Left ventricle myocardium inferior (tissue), 1 donor: Measurements from ENCODE around the gene CCDC137. TPM values are rescaled to one million over a fixed set of nuclear protein-coding genes. Genes with fewer than 3 reads are reported as not detected.

Experiments
- DNase-seq: peaks from one replicate; pipeline ENCODE4 v3.0.0-alpha.2; 2020
- H3K27ac ChIP-seq: fragments of 200-600 bp; replicated peaks from 2 replicates; pipeline ENCODE4 v1.8.0; 2021
- H3K27me3 ChIP-seq: fragments of 200-600 bp; 2 replicates; pipeline ENCODE4 v1.8.0; 2021; ENCODE audit warnings: low read depth
- H3K36me3 ChIP-seq: fragments of 200-600 bp; 2 replicates; pipeline ENCODE4 v1.8.0; 2021
- H3K4me1 ChIP-seq: fragments of 200-600 bp; 2 replicates; pipeline ENCODE4 v1.8.0; 2021
- H3K4me3 ChIP-seq: fragments of 200-600 bp; 2 replicates; pipeline ENCODE4 v1.8.0; 2021; ENCODE audit warnings: mild to moderate bottlenecking, moderate library complexity
- H3K9me3 ChIP-seq: fragments of 200-600 bp; replicated peaks from 2 replicates; pipeline ENCODE4 v1.8.0; 2021
- CTCF ChIP-seq: fragments of 200-600 bp; IDR thresholded peaks from 2 replicates; pipeline ENCODE4 v1.8.0; 2021; ENCODE audit warnings: antibody characterized with exemption, mild to moderate bottlenecking, borderline replicate concordance
- intact Hi-C: fragments of 100-400 bp; cut with micrococcal nuclease; formaldehyde crosslinking; loops from one replicate; pipeline ENCODE4 v1.11.0; 2022
- total RNA-seq: library from RNA; stranded (reverse); fragmentation: NEBNext Ultra II Directional; extraction: Animal tissue kit (Norgen Biotek cat#: 25700); gene quantifications from one replicate; pipeline ENCODE4 v1.2.1, GENCODE V29; 2021
- donor health status: DM: no; HTN: yes; CAD: no; lungs with severe emphysema.

Gene CCDC137
- total RNA-seq, 1 donor from 2014 or later = 5.6 TPM

- Histone ChIP-seq H3K27me3 (no peaks in the 10 kb centered on the region), H3K27ac (no peak overlapping the region), H3K4me1 (peaks cover 26% of the 10 kb centered on the region), H3K9me3 (no peaks in the 10 kb centered on the region), H3K36me3 (no peaks in the 10 kb centered on the region), H3K4me3 (no peak overlapping the region)
- intact Hi-C loops = no loop called here
- TF ChIP-seq CTCF = no peak
- no peak for DNase-seq
Observed at GRCh38 chr17:81715872-81716673, 49.5 kb downstream of the CCDC137 start.

DNA sequence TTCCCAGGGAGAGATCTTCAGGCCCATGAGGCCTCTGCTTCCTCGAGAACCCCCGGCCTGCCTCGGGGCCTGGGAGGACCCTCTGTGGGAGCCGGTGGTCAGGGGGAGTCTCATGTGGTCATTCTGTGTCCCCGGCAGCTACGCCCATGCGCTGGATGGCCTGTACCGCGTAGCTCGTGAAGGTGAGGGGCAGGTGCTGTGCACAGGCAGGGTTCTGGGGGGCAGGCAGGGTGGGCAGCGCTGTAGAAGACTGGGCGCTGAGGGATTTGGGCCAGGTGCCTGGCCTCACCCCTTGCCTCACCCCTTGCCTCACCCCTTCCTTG lies 50.1 kb downstream of the CCDC137 start:
- Histone ChIP-seq H3K4me1 (peaks cover 21% of the 10 kb centered on the region), H3K4me3 (no peak overlapping the region), H3K9me3 (no peaks in the 10 kb centered on the region), H3K27ac (no peak overlapping the region), H3K27me3 (no peaks in the 10 kb centered on the region), H3K36me3 (no peaks in the 10 kb centered on the region)
- DNase-seq = no peak
- no peak for TF ChIP-seq CTCF
- intact Hi-C loops = no loop called here

GRCh38 chr17:81717049-81717765 lies 50.7 kb downstream of the CCDC137 start:
- TF ChIP-seq CTCF = no peak
- no peak for DNase-seq
- H3K4me3 ChIP-seq = no peak overlapping the region
- intact Hi-C loops = no loop called here
- peaks cover 21% of the 10 kb centered on the region for H3K4me1 ChIP-seq
- H3K27ac ChIP-seq = no peak overlapping the region
- no peaks in the 10 kb centered on the region for H3K27me3 ChIP-seq
- H3K36me3 ChIP-seq = no peaks in the 10 kb centered on the region
- H3K9me3 ChIP-seq = no peaks in the 10 kb centered on the region

GRCh38 chr17:81717766-81718089 lies 51.2 kb downstream of the CCDC137 start:
- Histone ChIP-seq H3K9me3 (no peaks in the 10 kb centered on the region), H3K27me3 (no peaks in the 10 kb centered on the region), H3K36me3 (no peaks in the 10 kb centered on the region), H3K4me3 (no peak overlapping the region), H3K27ac (no peak overlapping the region), H3K4me1 (peaks cover 21% of the 10 kb centered on the region)
- no peak for DNase-seq
- TF ChIP-seq CTCF = no peak
- intact Hi-C loops = no loop called here

- H3K27ac ChIP-seq = no peak overlapping the region
- intact Hi-C loops = no loop called here
- H3K4me3 ChIP-seq = no peak overlapping the region
- no peaks in the 10 kb centered on the region for H3K36me3 ChIP-seq
- H3K9me3 ChIP-seq = no peaks in the 10 kb centered on the region
- no peak for TF ChIP-seq CTCF
- H3K4me1 ChIP-seq = peaks cover 22% of the 10 kb centered on the region
- no peak for DNase-seq
- H3K27me3 ChIP-seq = no peaks in the 10 kb centered on the region
Observed at GRCh38 chr17:81719410-81720266, 53.1 kb downstream of the CCDC137 start.
